Measurements from ENCODE around the gene PRPF38A. TPM values are rescaled to one million over a fixed set of nuclear protein-coding genes. Genes with fewer than 3 reads are reported as not detected.
A peak's percentile ranks its signal among the peaks of the same experiment; 100 is the strongest.
"Not testable (repeated sequence)": the region's sequence is repeated elsewhere in the genome, so short reads cannot be mapped to it uniquely, and the experiment has no call there.

PRPF38A gene, protein sequence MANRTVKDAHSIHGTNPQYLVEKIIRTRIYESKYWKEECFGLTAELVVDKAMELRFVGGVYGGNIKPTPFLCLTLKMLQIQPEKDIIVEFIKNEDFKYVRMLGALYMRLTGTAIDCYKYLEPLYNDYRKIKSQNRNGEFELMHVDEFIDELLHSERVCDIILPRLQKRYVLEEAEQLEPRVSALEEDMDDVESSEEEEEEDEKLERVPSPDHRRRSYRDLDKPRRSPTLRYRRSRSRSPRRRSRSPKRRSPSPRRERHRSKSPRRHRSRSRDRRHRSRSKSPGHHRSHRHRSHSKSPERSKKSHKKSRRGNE
- 21.6 TPM for total RNA-seq
- long read RNA-seq, full-length matches to known transcripts, result 22 of 29 reads
- long read RNA-seq, partial matches to known transcripts, result 5 of 29 reads
- long read RNA-seq, other reads (novel, unspliced or antisense), result 2 of 29 reads

DNA sequence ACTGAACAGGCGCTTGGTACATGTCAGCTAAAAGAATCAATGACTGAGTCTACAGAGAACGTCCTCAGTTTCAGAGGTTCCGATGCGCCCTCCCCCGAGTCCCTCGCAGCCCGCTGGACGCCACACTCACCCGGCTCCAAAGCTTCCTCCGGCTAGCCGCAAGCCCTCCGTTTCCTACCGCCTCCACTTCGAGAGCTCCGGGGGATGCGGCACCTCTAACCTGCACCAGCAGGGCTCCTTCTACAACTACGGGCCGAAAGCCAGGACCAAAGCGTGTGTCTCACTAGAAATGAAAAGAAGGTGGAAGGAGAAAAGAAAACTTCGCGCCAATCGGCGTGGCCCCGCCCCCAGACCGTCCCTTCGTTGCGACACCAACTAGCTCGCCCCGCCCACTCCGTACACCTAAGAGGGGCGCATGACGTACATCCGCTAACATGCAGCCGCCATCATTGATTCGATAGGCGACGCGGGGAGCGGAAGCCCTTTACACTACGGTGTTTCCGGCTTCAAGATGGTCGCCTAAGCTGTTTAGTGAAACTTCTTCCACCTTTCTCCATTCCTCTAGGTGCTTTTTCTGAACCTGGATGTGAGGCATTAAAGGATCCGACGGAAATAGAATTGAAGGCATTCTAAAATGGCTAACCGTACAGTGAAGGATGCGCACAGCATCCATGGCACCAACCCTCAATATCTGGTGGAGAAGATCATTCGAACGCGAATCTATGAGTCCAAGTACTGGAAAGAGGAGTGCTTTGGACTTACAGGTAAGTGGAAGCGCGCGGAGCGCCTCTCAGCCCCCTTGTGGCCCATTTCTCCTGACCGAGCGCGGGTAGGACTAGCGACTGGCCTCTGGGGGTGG is at the start of gene PRPF38A, which contains the start of gene ORC1:
TSS of gene PRPF38A (plus strand) at position 487 of the 859 bp plus-strand sequence. CDS start at position 635, 148 bp downstream.
TSS of gene ORC1 (minus strand) at position 308 of the 859 bp plus-strand sequence. CDS start 2,200 bp downstream, outside the sequence.
- intact Hi-C loops (cut with micrococcal nuclease), result no loop called here
- ATAC-seq, result peak; percentile 100
- peak; percentile 98 for DNase-seq

DNA sequence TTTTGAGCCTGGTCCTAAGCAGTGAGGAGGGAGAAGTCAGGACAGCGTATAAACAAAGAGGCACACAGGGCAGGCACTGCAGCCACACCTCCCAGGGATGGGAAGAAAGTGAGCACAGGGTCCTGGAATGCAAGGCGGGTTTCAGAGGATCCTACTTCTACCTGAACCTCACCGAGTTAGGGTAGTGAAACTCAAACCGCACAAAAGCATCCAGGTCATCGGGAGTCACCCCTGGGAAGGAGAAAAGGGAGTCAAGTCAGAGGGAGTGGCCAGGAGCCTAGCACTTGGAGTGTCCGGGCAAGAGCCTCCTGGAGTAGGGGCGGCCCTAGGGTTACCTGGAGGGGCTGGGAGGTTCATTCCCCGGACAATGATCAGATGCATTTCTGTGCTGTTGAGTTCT is 49.0 kb upstream of the PRPF38A start:
- no peak for DNase-seq
- intact Hi-C loops (cut with micrococcal nuclease), result no loop called here
- ATAC-seq, result no peak

DNA sequence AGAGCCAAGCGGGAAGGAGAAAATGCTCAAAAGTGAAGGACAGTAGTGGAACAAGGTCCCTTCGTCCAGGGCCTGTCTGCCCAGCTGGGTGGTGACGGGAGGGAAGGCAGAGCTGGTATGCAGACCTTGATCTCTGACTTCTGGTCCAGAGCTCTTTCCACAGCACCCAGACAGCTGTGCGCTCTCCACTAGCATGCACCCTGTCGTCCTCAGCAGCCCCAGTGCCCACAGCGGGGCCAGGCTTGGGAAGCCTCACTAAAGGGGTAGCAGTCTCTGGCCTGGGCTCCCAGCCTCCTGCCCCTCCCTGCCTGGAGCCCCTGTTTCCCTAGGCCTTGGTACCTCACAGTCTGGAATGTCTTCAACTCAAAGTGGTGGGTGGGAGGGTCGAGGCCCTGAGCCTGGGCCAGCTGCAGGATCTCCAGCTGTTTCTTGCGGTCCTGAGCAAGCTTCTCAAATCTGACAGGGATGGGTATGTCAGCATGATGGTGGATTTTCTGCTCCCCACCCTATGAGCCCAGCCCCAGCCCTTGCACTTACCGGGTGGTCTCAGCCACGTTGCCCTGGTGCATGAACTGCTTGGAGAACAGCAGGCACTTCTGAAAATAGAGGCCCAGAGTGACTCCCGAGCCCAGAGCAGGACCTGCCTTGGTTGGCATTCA is 48.4 kb upstream of the PRPF38A start:
- intact Hi-C loops (cut with micrococcal nuclease), result no loop called here
- DNase-seq (no peak), ATAC-seq (no peak)

DNA sequence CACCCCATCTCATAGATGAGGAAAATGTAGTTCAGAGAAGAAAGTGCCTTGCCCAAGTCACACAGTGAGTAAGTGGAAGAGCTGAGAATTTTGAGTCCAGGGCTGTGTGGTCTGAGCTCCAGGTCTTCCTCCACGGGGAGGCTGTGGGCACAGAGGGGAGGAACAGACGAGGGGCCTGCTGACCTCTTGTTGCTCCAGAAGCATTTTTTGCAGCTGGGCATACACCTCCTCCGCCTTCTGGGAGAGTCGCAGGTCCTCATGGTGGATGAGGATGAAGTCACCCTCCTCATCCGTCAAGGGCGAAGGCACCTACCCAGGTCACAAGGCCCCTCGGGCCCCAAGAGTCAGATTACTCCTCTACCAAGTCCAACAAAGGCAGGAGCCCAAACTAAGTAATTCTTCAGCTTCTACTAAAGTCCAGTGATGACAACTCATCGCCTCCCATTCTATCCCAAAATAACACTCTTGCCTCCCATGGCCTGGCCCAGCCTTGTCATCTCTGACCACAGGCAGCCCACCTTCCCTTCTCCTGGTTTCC is 47.5 kb upstream of the PRPF38A start:
- no peak for DNase-seq
- ATAC-seq, result no peak
- intact Hi-C loops (cut with micrococcal nuclease), result no loop called here

DNA sequence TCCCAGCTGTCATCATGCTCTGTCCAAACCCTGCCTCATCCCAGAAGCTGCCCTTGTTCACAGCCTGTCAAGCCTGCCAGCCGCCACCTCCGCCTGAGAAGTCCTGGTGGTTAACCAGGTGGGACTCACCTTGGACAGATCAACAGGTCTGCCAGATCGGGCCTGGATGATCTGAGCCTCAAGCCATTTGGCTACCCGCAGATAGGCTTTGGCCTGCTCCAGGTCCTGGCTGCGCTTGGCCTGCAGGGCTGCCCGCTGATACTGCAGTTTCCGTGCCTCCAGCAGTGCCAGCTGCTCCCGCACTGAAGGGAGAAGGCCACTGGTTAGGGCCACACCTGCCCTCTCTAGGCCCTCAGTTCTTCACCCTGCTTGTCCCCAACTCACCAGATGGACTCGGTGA is 47.0 kb upstream of the PRPF38A start:
- DNase-seq (no peak), ATAC-seq (no peak)
- intact Hi-C loops (cut with micrococcal nuclease), result no loop called here

DNA sequence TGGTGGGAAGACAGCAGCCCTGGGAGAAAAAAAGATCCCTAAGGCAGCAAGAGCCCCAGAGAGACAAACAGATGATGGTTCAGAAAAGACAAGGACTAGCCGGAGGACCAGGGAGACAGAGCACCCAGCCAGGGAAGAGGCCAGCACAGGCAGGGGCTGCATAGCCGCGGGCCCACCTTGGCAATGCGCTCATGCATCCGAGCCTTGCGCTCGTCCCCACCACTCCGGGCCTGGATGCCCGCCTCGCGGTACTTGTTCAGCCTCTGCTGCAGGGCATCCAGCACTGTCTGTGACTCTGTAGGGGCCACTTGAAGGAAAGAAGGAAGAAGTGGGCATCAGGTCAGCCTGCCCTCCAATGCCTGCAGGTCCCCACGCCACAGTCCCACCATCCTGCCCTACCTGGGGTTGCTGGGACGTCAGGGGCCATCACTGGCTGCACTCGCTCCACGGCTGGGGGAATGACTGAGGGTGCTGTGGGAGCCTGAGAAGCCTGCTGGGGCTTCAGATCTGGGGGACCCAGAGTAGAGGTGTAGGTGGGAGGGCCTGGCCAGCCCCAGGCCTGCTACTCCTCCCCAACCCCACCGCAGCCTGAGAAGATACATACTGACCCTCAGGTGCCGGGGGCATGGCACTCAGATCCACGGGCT is 45.4 kb upstream of the PRPF38A start:
- intact Hi-C loops (cut with micrococcal nuclease), result no loop called here
- DNase-seq, result no peak
- no peak for ATAC-seq

DNA sequence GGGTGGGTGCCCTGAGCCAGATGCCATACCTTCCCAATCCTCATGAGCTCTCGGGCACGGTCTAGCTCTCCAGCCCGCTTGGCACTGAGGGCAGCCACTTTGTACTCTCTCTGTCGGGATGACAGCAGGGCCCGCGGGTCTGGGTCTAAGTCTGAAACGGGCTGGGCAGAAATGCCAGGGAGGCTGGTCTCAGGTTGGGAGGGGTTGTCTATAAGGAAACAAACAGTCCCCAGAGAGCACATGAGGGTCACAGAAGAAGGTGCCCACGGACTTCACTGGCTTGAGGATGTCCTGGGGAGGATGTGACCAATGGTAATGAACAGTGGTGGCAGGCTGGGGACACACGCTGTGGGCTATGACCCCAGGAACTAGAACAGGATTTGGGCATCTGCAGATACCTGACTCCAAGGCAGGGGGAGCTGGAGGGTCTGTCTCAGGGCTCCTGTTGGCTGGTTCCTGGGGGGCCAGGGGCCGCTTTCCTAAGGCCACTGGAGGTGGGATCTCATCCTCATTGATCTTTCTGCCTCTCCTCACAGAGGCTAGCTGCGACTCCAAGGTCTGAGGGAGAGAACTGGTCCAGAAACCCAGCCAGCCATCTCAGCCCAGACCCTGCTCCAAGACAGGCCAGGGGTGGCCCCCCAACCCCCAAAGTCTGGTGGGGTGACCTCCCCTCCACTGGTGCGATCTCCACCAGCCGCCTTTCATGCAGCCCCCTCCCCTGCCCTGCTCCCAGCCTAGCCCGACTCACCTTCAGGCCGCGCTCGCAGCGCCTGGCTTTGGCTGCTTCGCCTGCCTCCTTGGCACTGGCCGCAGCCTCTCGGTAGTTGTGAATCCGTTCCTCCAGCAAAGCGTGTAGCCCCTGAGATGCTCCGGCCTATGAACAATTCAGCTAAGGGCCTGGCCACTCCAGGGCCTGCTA is 44.5 kb upstream of the PRPF38A start:
- intact Hi-C loops (cut with micrococcal nuclease), result no loop called here
- no peak for ATAC-seq

DNA sequence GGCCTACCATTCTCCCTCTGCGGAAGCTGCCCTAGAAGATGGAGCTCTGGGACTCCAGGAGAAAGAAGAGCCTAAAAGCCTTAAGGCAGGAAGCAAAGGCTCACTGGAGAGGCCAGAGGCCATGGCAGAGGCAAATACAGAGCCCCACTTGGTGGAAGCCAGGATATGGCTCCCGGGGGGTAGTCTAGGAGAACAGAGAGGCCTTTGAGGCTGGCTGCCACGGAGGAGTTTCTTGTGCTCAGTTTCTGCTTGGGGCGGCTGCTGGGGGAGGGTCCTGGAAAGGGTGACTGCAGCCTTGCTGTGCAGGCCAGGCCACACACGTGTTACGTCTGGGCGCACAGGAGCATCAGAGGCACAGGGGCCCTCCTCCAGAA is 43.8 kb upstream of the PRPF38A start:
- intact Hi-C loops (cut with micrococcal nuclease), result no loop called here
- ATAC-seq (no peak), DNase-seq (no peak)

More for the DNA sequence above, 44.5 kb upstream of the PRPF38A start:
- DNase-seq, result no peak

DNA sequence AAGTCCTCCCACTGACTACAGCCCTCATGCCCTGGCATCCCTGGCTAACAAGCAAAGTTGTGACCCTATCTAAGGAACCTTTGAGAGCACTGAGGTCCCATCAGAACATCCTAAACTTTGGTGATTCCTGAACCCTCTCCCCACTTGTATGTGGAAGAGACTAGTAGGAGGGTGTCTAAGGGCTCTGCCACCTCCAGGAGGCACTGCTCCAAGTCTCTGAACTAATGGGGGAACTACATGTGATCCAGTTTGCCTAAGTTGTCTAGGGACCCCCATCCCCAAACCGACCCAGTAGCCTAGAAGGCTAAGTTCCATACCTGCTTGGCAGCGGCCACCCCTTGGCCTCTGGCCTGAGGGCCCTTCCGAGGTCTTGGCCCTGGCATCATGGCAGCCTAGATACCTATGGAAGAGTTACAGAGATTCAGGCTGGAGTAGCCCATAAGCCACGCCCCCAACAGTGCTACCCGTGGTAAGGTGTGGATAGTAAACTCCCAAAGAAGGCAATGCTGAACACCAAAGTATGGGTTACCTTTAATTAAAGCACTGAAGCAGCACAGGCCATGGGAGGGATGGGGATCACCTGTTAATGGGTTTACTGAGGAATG is 40.1 kb upstream of the PRPF38A start:
- no peak for ATAC-seq
- no peak for DNase-seq
- intact Hi-C loops (cut with micrococcal nuclease), result no loop called here

DNA sequence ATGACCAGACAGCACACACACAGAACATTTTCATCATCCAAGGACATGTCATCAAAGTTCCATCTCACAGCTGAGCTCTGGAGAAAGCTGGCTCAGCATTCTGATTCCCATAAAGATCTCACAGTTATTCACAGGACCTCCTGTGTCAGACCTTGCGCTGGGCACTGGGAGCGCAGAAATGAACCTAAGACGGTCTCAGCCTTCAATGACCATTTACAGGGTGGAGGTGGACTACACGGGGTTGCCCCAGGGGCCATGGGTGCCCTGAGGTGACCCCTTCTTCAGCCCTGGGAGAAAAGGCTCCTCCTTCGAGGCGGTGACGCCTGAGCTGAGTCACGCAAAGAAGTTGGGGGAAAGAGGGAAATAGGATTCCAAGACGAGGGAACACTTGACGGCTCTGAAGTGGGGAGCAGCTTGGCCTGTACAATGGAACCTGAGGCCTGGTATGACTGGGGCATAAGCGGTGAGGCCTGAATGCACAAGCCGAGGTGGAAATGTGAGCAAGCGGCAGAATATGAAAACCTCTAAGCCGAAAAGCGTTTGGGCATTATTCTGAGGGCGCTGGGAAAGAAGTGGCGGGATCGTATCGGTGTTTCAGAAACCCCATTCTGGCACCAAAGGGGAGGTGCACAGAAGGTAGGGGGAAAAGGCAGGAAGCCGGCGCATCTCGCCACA is 39.2 kb upstream of the PRPF38A start:
- ATAC-seq (peak; percentile 9), DNase-seq (peak; percentile 57)
- intact Hi-C loops (cut with micrococcal nuclease), result no loop called here

DNA sequence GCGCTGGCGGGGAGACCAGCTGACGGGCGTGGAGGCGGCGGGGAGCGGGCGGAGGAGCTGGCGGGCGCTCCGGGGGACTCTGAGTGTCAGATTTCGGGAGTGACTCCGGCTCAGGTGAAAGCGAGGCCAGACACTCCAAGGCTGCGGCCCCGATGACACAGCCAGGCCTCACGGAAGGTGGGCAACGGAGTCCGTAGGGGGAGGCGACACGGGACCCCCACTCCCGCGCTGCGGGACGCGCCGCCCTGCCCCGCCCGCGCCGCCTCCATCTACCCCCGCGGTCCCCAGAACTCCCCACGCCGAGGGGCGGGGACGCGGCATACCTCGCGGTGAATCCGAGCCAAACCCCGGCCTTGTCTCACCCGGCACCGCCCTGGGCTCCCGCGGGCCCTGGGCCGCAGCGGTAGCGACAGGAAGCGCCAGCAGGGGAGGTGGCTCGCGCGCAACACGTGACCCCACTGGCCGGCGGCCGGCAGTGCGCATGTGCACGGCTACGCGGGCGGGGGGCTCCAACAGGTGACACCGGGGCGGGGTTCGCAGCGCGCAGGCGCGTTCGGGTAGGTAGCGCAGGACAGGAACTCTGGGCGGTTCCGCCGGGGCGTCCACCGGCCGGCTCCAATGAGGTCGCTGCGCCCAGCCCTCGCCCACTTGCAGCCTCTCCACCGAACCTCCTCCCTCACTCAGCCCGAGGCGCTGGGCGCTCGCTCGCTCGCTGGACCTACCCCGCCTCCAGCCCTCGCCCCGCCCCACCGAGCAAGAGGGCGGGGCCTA is 38.5 kb upstream of the PRPF38A start, which contains the start of gene CC2D1B:
TSS of gene CC2D1B (minus strand) at position 460 of the 771 bp plus-strand sequence. CDS start 1,585 bp downstream, outside the sequence.
- DNase-seq (peak; percentile 99), ATAC-seq (peak; percentile 94)
- intact Hi-C loops (cut with micrococcal nuclease), result no loop called here

DNA sequence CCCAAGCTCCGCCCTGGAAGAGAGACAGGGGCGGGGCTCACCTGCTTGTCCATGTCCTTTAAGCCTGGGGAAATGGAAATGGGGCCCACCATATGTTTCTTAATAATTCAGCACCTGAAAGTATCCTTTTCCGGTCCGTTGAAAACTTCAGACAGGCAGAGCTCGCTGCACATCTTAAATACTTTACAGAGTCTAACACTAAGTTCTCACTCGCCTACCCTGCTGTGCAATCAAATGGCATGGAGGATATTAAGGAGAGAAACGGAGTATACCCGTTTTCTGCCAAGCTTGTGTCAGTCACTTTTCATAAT is 37.9 kb upstream of the PRPF38A start:
- intact Hi-C loops (cut with micrococcal nuclease), result no loop called here
- DNase-seq (no peak), ATAC-seq (no peak)

DNA sequence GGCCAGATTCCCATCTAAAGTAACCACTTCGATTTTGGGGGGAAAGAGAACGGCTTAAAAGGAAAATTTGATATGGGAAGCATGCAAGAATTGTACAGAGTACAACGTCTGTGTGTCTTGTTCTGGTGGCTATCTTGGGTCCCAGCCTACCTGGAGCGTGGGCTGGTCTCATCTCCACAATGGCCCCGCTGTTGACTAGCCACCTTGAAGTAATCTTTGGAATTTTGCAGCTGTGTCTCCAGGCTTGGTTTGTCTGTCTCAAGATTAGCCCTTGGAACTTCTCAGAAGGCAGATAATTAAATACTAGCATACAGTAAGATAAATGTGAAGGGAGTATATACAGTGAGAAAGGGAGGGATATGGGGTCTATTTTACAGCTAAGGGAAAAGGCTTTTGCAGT is 37.1 kb upstream of the PRPF38A start:
- ATAC-seq, result no peak
- no peak for DNase-seq
- intact Hi-C loops (cut with micrococcal nuclease), result no loop called here

DNA sequence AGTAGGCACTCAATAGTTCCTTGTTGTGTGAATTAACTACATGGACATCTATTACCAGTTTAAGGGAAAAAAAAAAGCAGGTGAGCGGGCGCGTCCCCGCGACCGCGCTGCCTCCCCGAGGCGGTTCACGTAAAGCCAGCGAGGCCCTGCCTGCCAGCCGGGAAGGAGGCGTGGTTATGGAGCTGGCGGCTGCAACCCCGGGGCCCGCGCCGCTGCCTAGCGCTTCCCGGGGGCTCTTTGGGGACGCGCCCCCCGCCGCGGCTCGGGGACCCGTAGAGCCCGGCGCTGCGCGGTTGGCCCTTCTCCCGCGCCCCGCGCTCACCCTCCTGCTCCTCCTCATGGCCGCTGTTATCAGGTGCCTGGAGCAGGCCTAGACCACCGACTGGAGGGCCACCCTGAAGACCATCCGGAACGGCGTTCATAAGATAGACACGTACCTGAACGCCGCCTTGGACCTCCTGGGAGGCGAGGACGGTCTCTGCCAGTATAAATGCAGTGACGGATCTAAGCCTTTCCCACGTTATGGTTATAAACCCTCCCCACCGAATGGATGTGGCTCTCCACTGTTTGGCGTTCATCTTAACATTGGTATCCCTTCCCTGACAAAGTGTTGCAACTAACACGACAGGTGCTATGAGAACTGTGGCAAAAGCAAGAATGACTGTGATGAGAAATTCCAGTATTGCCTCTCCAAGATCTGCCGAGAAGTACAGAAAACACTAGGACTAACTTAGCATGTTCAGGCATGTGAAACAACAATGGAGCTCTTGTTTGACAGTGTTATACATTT is 35.8 kb upstream of the PRPF38A start:
- ATAC-seq (no peak), DNase-seq (peak; percentile 67)
- intact Hi-C loops (cut with micrococcal nuclease), result no loop called here

DNA sequence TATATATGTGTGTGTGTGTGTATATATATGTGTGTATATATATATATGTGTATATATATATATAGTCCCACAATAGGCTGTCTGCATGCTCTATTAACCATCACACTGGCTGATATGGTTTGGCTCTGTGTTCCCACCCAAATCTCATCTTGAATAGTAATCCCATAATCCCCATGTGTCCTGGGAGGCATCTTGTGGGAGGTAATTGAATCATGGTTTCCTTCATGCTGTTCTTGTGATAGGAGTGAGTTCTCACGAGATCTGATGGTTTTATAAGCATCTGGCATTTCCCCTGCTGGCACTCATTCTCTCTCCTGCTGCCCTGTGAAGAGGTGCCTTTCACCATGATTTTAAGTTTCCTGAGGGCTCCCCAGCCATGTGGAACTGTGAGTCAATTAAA is 34.6 kb upstream of the PRPF38A start:
- intact Hi-C loops (cut with micrococcal nuclease); DNase-seq; ATAC-seq: not testable (repeated sequence)
